Pancreas (tissue), 10 donors: Measurements from ENCODE around the gene REPIN1. TPM values are rescaled to one million over a fixed set of nuclear protein-coding genes. Genes with fewer than 3 reads are reported as not detected.
A peak's percentile ranks its signal among the peaks of the same experiment; 100 is the strongest.

ENCODE experiments used
- ATAC-seq, 4 donors: fragments of 200-7000 bp; cut with Tn5 transposase; one replicate each; pipeline versions ENCODE4 v1.8.0 to v1.9.1; 2020; ENCODE audit warnings: mild to moderate bottlenecking in 4 of 4, moderate library complexity in 4 of 4
- DNase-seq, 6 donors: peaks; one replicate each; pipeline ENCODE4 v3.0.0-alpha.2; 2020
- FAIRE-seq: peaks from 2 replicates; lab custom pipeline; 2012; peaks lifted over from hg19 to GRCh38; lab: Jason Lieb, UNC
- H3K27ac ChIP-seq, 4 donors: fragments of 200-600 bp; sonication (generic); 1 replicate in 3 of 4; 2 replicates in 1 of 4; pipeline versions ENCODE4 v1.5.0 to v1.8.0; 2020
- H3K27me3 ChIP-seq, 4 donors: fragments of 200-600 bp; one replicate each; pipeline ENCODE4 v1.8.0; 2021
- H3K36me3 ChIP-seq, 3 donors: fragments of 200-600 bp; sonication (generic) in 1 of 3; one replicate each; pipeline versions ENCODE4 v1.5.0 to v1.8.0; 2020 to 2021
- H3K4me1 ChIP-seq, 3 donors: fragments of 200-600 bp; one replicate each; pipeline ENCODE4 v1.8.0; 2021
- H3K4me3 ChIP-seq, 4 donors: fragments of 200-600 bp; sonication (generic) in 2 of 4; one replicate each; pipeline versions ENCODE4 v1.5.0 to v1.8.0; 2020 to 2021
- H3K9me3 ChIP-seq, 4 donors: fragments of 200-600 bp; one replicate each; pipeline ENCODE4 v1.8.0; 2021
- CTCF ChIP-seq, 4 donors: fragments of 200-600 bp; sonication (generic) in 3 of 4; IDR thresholded peaks; one replicate each; pipeline versions ENCODE4 v1.5.0 to v1.8.0; 2021; ENCODE audit warnings: antibody characterized with exemption in 4 of 4
- WGBS, 2 donors: extraction: QIAGEN DNeasy Blood & Tissue Kit; methylation state at CpG; one replicate each; pipeline ENCODE4 v1.1.7; 2013; 5-methylcytosine and 5-hydroxymethylcytosine counted together
- intact Hi-C, 3 donors: fragments of 100-400 bp; cut with DNase I; formaldehyde crosslinking; loops; one replicate each; pipeline versions ENCODE4 v1.11.1 to v1.14.2; 2022
- polyA plus RNA-seq, 2 donors: library from polyadenylated mRNA; stranded (reverse); fragments of 200-250 nt; gene quantifications; one replicate each; pipeline ENCODE4 v1.2.3, GENCODE V29; 2013
- total RNA-seq, 6 donors: library from RNA; stranded (reverse); fragmentation: NEBNext Ultra II Directional in 4 of 6; extraction: Animal tissue kit (Norgen Biotek cat#: 25700) in 4 of 6; gene quantifications; one replicate each; pipeline versions ENCODE4 v1.2.1 to v1.2.4, GENCODE V29; 2021 to 2023
- donor health status: healthy with polysubstance abuse.
- donor health status: DM: no; HTN: no; CAD: no; lungs with moderate emphysema.
- donor health status: DM: no; HTN: no; CAD: no.
- donor health status: control.
- donor health status: control.
- donor health status: Bipolar disorder and iron deficiency.
- donor health status: DM: yes; HTN: yes; CAD: no.
- donor health status: DM: no; HTN: no; CAD: no.
- donor health status: DM: no; HTN: no; CAD: no.
- donor health status: DM: yes; HTN: yes; CAD: no.

The REPIN1 gene
- total and polyA plus RNA-seq, 8 donors, result 48.1 to 78.8 (median 63.2) TPM

GRCh38 chr7:150371996-150372270 is 3.3 kb downstream of the REPIN1 start:
- intact Hi-C loops, result no loop called here
- DNase-seq (no peak), ATAC-seq (no peak), FAIRE-seq (no peak)
- Histone ChIP-seq H3K9me3 (no peaks in the 10 kb centered on the region), H3K27me3 (no peaks in the 10 kb centered on the region), H3K4me1 (peaks cover 18 to 52% (median 35%) of the 10 kb centered on the region in 3 donors), H3K36me3 (peaks cover 0 to 24% (median 23%) of the 10 kb centered on the region in 3 donors), H3K4me3 (no peak overlapping the region), H3K27ac (no peak overlapping the region)
- WGBS, 2 donors, result 88 to 93% methylated on average over 30 of the region's 30 CpGs
- no peak for TF ChIP-seq CTCF (IDR thresholded peaks at IDR 0.05)

- Histone ChIP-seq H3K4me3 (no peak overlapping the region), H3K36me3 (peaks cover 0 to 24% (median 23%) of the 10 kb centered on the region in 3 donors), H3K27ac (peak overlapping the region in 1 of 4 donors; percentile 8), H3K9me3 (no peaks in the 10 kb centered on the region), H3K4me1 (peaks cover 16 to 50% (median 37%) of the 10 kb centered on the region in 3 donors), H3K27me3 (no peaks in the 10 kb centered on the region)
- no peak for ATAC-seq
- DNase-seq, result peak in 1 of 6 donors; percentile 49
- 83 to 84% methylated on average over 79 of the region's 79 CpGs for WGBS, 2 donors
- no peak for TF ChIP-seq CTCF (IDR thresholded peaks at IDR 0.05)
- no peak for FAIRE-seq
- intact Hi-C loops, result no loop called here
Observed at GRCh38 chr7:150372271-150373048, 3.8 kb downstream of the REPIN1 start.

GRCh38 chr7:150373049-150373801 is 4.6 kb downstream of the REPIN1 start:
- H3K4me3 ChIP-seq, result no peak overlapping the region
- intact Hi-C loops, result no loop called here
- no peak for ATAC-seq

GRCh38 chr7:150374026-150374425 is 5.4 kb downstream of the REPIN1 start:
- no peaks in the 10 kb centered on the region for H3K9me3 ChIP-seq
- ATAC-seq (no peak), DNase-seq (no peak), FAIRE-seq (no peak)
- H3K36me3 ChIP-seq, result peaks cover 0 to 24% (median 23%) of the 10 kb centered on the region in 3 donors
- TF ChIP-seq CTCF (IDR thresholded peaks at IDR 0.05), result no peak
- 91 to 92% methylated on average over 4 of the region's 4 CpGs for WGBS, 2 donors
- H3K27ac ChIP-seq, result no peak overlapping the region
- H3K4me1 ChIP-seq, result peaks cover 20 to 58% (median 44%) of the 10 kb centered on the region in 3 donors
- intact Hi-C loops, result no loop called here
- no peak overlapping the region for H3K4me3 ChIP-seq
- no peaks in the 10 kb centered on the region for H3K27me3 ChIP-seq

More at GRCh38 chr7:150373049-150373801, 4.6 kb downstream of the REPIN1 start:
- H3K27me3 ChIP-seq, result no peaks in the 10 kb centered on the region
- peak in 4 of 6 donors; percentile 51 to 67 (median 61) for DNase-seq
- peak overlapping the region in 2 of 4 donors; percentile 7 to 8 for H3K27ac ChIP-seq
- peaks cover 0 to 24% (median 23%) of the 10 kb centered on the region in 3 donors for H3K36me3 ChIP-seq
- no peak for FAIRE-seq
- no peaks in the 10 kb centered on the region for H3K9me3 ChIP-seq
- WGBS, 2 donors, result 51 to 60% methylated on average over 21 of the region's 21 CpGs
- no peak for TF ChIP-seq CTCF (IDR thresholded peaks at IDR 0.05)
- H3K4me1 ChIP-seq, result peaks cover 17 to 54% (median 40%) of the 10 kb centered on the region in 3 donors
